Suprapubic skin (tissue), 3 donors: Measurements from ENCODE around the gene EXOC3L4.

Source experiments
- POLR2A ChIP-seq, 2 donors: fragments of 450-650 bp; IDR thresholded peaks; one replicate each; pipeline ENCODE4 v1.6.1; 2017; ENCODE audit warnings: antibody characterized with exemption in 2 of 2, mild to moderate bottlenecking in 2 of 2, moderate library complexity in 2 of 2
- TF ChIP-seq, protein P1 (sequence below), 2 donors: fragments of 200-600 bp in 1 of 2; fragments of 450-650 bp in 1 of 2; sonication (generic) in 1 of 2; IDR thresholded peaks; one replicate each; pipeline ENCODE4 v1.5.1; 2016 to 2019; ENCODE audit warnings: antibody characterized with exemption in 2 of 2, mild to moderate bottlenecking in 1 of 2, moderate library complexity in 1 of 2

DNA sequence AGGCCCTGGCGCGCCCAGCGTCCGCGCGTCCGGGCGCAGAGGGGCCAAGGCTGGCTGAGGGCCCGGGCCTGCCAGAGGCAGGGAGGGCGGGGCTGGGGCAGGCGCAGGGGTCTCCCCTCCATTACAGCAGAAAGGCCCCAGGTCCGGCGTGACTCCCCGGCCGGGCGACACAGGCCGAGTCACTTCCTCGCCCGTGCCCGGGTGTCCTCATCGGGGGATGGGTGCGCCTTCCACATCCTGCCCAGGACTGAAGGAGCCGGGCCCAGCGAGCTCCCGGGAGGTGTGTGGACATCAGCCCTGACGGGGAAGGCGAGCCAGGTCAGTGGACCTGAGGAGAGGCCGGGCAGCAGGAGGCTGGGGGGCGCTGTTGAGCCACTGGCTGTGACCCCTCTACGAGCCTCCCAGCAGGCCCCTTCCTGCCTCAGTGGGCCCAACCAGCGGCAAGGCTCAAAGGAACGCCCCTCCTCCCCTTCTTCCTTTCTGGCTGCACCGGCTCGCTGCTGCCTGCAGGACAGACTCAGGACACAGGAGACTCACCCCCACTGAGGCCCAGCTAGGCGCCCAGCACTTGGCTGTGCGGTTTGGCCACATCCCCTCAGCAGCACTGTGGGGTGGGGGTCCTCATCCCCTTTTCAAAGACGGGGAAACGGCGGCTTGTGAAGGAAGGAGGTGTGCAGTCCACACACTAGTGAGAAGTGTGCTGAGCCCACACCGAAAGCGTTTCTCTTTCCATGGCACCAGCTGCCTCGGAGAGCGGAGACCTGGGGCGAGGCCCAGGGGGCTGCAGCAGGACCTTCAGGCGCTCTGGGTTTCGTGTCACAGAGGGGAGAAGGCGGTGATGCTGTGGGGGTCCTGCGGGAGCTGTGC lies 29.3 kb downstream of the EXOC3L4 start:
- TF ChIP-seq, protein P1, sequence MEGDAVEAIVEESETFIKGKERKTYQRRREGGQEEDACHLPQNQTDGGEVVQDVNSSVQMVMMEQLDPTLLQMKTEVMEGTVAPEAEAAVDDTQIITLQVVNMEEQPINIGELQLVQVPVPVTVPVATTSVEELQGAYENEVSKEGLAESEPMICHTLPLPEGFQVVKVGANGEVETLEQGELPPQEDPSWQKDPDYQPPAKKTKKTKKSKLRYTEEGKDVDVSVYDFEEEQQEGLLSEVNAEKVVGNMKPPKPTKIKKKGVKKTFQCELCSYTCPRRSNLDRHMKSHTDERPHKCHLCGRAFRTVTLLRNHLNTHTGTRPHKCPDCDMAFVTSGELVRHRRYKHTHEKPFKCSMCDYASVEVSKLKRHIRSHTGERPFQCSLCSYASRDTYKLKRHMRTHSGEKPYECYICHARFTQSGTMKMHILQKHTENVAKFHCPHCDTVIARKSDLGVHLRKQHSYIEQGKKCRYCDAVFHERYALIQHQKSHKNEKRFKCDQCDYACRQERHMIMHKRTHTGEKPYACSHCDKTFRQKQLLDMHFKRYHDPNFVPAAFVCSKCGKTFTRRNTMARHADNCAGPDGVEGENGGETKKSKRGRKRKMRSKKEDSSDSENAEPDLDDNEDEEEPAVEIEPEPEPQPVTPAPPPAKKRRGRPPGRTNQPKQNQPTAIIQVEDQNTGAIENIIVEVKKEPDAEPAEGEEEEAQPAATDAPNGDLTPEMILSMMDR (IDR thresholded peaks at IDR 0.05) = peak in 1 of 2 donors; percentile 32
- no peak for TF ChIP-seq POLR2A (IDR thresholded peaks at IDR 0.05)
